HPDE6-E6E7 (cell line): ENCODE data around the gene EI24.
"Not testable (repeated sequence)": the region's sequence is repeated elsewhere in the genome, so short reads cannot be mapped to it uniquely, and the experiment has no call there.

Experiments used
- DNase-seq: peaks from one replicate; pipeline ENCODE4 v3.0.0; 2011; ENCODE audit warnings: missing footprints; ENCODE audit errors: extremely low spot score

Gene EI24

GRCh38 chr11:125568970-125569914 is at the start of gene EI24:
EI24 (plus strand) TSS chr11:125569477; CDS start chr11:125572528, 3,051 bp downstream.
- DNase-seq: peak; percentile 90

GRCh38 chr11:125519860-125520834 is 49.1 kb upstream of the EI24 start:
- DNase-seq: no peak

- DNase-seq: no peak
These were observed 44.0 kb upstream of the EI24 start for GRCh38 chr11:125525303-125525702.

- DNase-seq: no peak
These were observed 36.6 kb upstream of the EI24 start for GRCh38 chr11:125532668-125533067.

- DNase-seq: no peak
These were observed 33.7 kb upstream of the EI24 start for GRCh38 chr11:125535585-125535984.

- not testable (repeated sequence) for DNase-seq
These were observed 32.4 kb upstream of the EI24 start for GRCh38 chr11:125536834-125537233.

- DNase-seq: no peak
These were observed 26.6 kb upstream of the EI24 start for GRCh38 chr11:125542709-125543108.

- DNase-seq: no peak
These were observed 18.5 kb upstream of the EI24 start for GRCh38 chr11:125550780-125551179.

GRCh38 chr11:125551835-125552342 is 17.4 kb upstream of the EI24 start:
- no peak for DNase-seq

- no peak for DNase-seq
These were observed 16.4 kb upstream of the EI24 start for GRCh38 chr11:125552927-125553326.

- no peak for DNase-seq
These were observed 15.9 kb upstream of the EI24 start for GRCh38 chr11:125553357-125553756.

- DNase-seq: no peak
These were observed 15.2 kb upstream of the EI24 start for GRCh38 chr11:125554038-125554437.

- no peak for DNase-seq
These were observed 9.4 kb upstream of the EI24 start for GRCh38 chr11:125559888-125560287.

- no peak for DNase-seq
These were observed 7.4 kb upstream of the EI24 start for GRCh38 chr11:125561924-125562323.

- no peak for DNase-seq
These were observed 6.8 kb upstream of the EI24 start for GRCh38 chr11:125562430-125562829.

GRCh38 chr11:125564357-125564756 is 4.9 kb upstream of the EI24 start:
- DNase-seq: no peak

GRCh38 chr11:125566235-125566634 is 3.0 kb upstream of the EI24 start:
- DNase-seq: no peak

- DNase-seq: no peak
These were observed 791 bp downstream of the EI24 start for GRCh38 chr11:125569915-125570621.

- DNase-seq: no peak
These were observed 1.7 kb downstream of the EI24 start for GRCh38 chr11:125570952-125571351.

GRCh38 chr11:125572916-125573315 is 3.6 kb downstream of the EI24 start:
- DNase-seq: no peak

- not testable (repeated sequence) for DNase-seq
These were observed 7.9 kb downstream of the EI24 start for GRCh38 chr11:125577181-125577580.
